Measurements from ENCODE around the gene HS2ST1.

- no peak for TF ChIP-seq ATOH8 (CRISPR knock-in tag; IDR thresholded peaks at IDR 0.05; ENCODE audit: low read depth)
- no peak for TF ChIP-seq SMC3 (IDR thresholded peaks at IDR 0.05)
- no peak for TF ChIP-seq CHD2 (IDR thresholded peaks at IDR 0.05; ENCODE audit: low read length, partially characterized antibody)
Observed at GRCh38 chr1:86971778-86972177, 57.3 kb downstream of the HS2ST1 start.
